ENCODE data around the gene GCSAM.
"Not testable (repeated sequence)": the region's sequence is repeated elsewhere in the genome, so short reads cannot be mapped to it uniquely, and the experiment has no call there.

The GCSAM gene

DNA sequence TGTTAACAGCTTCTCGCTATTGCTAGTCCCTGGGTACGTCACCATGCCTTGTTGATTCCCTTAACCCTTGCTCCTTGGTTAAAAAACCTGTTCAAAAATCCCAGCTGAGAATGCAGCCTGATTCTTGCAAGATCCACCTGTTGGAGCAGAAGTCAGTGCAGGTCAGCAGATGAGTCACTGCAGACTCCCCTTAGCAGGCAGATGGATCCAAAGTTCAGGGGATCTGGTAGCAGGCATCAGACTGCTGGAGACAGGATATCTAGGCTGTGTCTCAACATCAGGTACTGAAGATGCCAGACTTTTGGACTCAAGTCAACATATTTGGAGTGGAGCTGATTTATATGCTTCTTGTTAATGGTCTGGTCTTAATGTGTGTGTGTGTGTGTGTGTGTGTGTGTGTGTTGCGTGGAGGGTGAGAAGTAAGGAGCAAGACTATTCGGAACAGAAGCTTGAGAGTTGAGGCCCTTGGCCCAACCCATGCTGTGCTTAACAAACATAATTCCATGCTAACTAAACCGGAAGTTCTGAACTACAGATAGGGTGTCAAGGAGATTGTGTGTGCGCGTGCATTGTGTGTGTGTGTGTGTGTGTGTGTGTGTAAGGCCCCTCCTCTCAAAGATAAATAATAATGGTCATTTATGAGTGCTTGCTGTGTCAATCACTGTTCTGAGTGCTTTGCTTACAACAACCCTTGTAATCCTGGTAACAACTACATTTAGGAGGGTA is 47.9 kb downstream of the GCSAM start:
- DNase-seq (ENCODE audit: low read depth, low spot score): no peak
- H3K4me3 ChIP-seq (ENCODE audit: low read length): no peak overlapping the region

DNA sequence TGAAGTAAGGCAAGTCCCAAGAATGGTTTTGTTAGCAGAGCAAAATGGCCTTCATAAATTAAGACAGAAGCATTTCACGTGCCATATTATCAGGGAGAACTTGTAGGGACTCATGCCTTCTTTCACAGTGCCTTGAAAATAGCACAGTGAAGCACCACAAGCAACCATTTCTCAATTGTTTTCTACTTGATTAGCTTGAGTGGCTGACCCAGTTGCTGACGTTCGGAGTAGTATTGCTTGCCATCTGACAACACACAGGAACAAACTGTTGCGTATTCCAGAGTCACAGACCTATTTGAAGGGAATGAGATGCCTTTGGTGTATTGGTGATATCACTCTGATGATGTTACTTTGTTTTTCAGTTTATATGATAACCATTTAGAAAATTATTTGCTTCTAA is 49.8 kb downstream of the GCSAM start:
- DNase-seq (ENCODE audit: low read depth, low spot score): no peak

DNA sequence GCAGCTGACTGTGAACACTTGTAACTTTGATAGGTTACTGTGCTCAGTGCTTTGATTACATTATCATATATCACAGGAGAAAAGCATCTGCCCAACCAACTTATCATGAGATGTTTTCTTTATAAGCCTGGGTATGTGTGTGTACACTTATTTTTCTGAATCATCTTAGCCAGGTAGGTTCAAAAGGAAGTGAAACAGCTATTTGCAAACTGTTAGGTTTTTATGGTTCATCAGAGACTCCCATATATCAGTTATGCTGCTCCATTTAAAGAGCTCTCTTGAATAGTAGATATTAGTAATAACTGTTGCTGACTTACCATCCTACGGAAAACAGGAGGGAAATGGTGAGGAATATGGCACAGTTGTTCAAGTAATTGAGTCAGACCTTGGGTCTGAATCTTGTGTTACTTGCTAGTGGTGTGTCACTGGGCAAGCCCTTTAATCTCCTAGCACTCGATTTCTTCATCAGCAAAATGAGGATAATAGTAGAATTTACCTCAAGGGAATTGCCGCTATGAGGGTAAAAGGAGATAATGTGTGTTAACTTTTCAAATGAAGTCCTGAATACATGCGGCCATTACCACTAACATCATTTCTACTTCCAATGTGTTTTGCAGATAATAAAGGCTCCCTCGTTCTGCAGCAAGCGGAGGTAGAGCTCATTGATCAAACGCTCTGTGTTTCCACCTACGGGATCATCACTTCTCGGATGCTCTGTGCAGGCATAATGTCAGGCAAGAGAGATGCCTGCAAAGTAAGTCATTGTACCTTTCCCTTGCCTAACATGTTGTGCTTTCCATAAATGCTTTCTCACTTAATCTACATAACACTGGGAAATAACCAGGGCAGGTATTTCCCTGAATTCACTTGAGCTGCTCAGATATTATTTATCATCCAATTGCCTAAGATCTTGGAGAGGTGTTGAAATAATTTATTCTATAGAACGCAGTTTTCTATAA is 54.6 kb downstream of the GCSAM start:
- no peak overlapping the region for H3K4me3 ChIP-seq (ENCODE audit: low read length)
- DNase-seq (ENCODE audit: low read depth, low spot score): no peak

More for the DNA sequence above, 49.8 kb downstream of the GCSAM start:
- no peak overlapping the region for H3K4me3 ChIP-seq (ENCODE audit: low read length)

DNA sequence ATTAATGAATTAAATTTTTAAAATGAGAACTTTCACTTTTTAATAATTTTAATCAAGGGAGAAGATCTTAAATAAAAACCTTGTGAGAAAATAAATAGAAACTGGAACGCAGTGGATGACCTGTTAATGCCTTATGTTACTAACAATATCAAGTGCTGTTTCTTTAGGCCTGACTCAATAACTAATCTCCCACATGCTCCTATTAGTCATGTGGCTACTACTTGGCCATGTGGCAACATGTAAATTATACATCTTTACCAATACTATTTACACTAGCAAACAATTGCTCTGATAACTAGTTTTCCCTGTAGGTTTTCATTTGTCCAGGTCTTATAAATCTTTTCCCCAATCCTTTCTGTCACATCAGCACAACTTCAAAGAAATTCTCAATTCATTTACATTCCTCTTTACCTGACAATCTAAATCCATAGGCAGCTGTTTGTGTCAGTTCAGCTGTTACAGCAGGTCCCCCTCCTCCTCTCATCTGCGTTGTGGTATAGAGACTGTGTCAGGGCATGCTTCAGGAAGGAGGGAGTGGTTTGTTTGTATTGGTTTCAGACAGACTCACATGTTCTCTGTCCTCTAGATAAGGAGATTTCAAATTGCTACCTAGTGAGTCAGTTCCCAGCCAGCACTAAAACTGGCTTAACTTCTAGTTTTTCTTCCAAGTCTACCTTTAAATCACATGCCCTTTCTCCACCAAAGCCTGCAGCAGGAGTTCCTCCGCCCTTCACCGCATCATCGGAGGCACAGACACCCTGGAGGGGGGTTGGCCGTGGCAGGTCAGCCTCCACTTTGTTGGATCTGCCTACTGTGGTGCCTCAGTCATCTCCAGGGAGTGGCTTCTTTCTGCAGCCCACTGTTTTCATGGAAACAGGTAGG is 58.2 kb downstream of the GCSAM start:
- peak; percentile 88 for DNase-seq (ENCODE audit: low read depth, low spot score)
- no peak overlapping the region for H3K4me3 ChIP-seq (ENCODE audit: low read length)

DNA sequence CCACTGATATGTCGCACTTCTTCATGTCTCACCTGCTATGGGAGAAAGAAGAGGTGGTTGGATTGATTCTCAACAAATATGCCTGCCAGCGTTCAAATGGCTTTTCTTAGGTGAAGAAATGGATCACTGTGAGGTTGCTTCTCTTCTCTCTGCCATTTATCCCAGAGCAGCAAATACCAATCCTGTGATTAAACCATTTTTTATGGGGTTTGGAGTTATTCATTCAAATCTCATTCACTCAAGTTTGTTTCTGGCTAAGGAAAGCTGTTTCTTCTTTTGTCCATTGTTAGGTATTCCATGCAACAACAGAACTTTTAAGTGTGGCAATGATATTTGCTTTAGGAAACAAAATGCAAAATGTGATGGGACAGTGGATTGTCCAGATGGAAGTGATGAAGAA is 59.0 kb downstream of the GCSAM start:
- no peak for DNase-seq (ENCODE audit: low read depth, low spot score)
- H3K4me3 ChIP-seq (ENCODE audit: low read length): no peak overlapping the region

DNA sequence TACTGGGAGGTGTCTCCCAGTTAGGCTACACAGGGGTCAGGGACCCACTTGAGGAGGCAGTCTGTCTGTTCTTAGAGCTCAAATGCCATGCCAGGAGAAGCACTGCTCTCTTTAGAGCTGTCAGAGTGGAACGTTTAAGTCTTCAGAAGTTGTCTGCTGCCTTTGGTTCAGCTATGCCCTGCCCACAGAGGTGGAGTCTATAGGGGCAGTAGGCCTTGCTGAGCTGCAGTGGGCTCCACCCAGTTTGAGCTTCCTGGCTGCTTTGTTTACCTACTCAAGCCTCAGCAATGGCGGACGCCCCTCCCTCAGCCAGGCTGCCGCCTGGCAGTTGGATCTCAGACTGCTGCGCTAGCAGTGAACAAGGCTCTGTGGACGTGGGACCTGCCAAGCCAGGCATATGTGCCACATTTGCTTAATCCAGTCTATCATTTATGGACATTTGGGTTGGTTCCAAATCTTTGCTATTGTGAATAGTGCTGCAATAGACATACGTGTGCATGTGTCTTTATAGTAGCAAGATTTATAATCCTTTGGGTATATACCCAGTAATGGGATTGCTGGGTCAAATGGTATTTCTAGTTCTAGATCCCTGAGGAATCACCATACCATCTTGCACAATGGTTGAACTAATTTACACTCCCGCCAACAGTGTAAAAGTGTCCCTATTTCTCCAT is 60.5 kb downstream of the GCSAM start:
- peak; percentile 29 for DNase-seq (ENCODE audit: low read depth, low spot score)

More for the DNA sequence above, 60.5 kb downstream of the GCSAM start:
- not testable (repeated sequence) for H3K4me3 ChIP-seq (ENCODE audit: low read length)

Measured in Jurkat, Clone E6-1 (cell line).